GM19452 (cell line): Measurements from ENCODE around the gene ZNF146.
"Not testable (repeated sequence)": the region's sequence is repeated elsewhere in the genome, so short reads cannot be mapped to it uniquely, and the experiment has no call there.

ENCODE experiments used
- ATAC-seq: cut with Tn5 transposase; IDR thresholded peaks from one replicate; pipeline ENCODE4 v1.9.1; 2021; ENCODE audit not compliant: unreplicated experiment

The ZNF146 gene

GRCh38 chr19:36269295-36269694, 54.4 kb downstream of the ZNF146 start:
- not testable (repeated sequence) for ATAC-seq
